PC-9 (cell line): Measurements from ENCODE around the gene SRGAP1.

Source experiments
- CTCF ChIP-seq: fragments of 200-600 bp; sonication (generic); conservative IDR thresholded peaks from 2 replicates; pipeline ENCODE4 v1.6.1; 2017; ENCODE audit warnings: mixed run types, antibody characterized with exemption, mild to moderate bottlenecking, moderate library complexity
- EZH2 ChIP-seq: fragments of 200-600 bp; sonication (generic); IDR thresholded peaks from 2 replicates; pipeline ENCODE4 v1.8.0; 2017; ENCODE audit warnings: antibody characterized with exemption, low read depth

DNA sequence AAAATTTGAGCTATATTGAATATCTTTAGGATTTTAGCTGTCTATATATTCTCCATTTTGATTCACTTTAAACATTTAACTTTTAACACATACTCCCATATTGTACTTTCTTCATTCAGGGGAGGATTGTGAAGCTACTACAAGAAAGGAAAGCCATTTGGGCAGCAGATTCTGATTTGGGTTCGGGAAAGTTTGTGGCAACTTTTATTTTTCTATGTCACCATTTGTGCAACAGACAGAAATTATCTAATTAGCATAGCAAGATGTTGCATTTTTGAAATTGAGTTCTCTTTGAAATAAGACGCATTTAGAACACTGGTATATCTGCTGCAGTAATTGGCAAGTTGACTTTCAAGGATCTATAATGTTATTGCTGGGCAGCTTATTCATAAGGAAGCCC, 243.3 kb downstream of the SRGAP1 start:
- TF ChIP-seq CTCF (no peak), EZH2 (no peak)
